Non-pigmented ciliary epithelial cell (primary cell): ENCODE results near the gene GSTO2.

Source experiments
- DNase-seq: peaks from one replicate; pipeline ENCODE4 v3.0.0-alpha.2; 2010; ENCODE audit warnings: low read depth

The GSTO2 gene

DNA sequence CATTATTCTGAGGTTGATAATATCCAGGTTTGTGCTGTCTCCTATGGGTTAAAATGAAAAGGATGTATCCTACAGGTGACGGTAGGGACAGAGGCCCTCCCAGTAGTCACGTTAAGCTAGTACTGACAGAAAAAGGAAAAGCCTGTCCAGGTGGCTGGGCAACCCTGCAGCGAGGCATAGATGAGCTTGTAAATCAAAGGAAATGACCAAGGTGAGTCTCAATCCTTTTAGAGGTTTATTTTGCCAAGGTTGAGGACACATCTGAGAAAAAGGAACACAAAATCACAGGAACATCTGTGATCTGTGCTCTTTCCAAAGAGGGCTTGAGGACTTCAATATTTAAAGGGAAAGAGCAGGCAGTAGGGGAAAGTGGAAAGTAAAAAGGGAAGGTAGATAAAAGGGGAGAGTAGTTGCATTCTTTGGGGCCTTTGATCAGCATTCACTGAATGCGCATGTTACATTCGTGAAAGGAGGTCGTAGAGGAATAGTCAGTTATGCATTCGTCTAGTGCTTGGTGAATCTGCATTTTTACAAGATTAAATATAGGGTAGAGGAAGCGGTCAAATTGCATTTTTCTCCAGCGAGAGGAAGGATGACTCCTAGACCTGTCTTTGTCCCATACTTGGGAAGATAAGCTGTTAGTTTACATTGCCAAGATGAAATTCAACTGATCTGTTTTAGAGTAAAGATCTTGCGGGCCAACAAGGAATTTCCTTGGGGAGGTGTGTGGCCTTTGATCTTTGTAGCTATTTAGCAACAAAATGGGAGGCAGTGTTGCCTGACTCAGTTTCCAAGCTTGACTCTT lies 15.2 kb upstream of the GSTO2 start:
- no peak for DNase-seq

DNA sequence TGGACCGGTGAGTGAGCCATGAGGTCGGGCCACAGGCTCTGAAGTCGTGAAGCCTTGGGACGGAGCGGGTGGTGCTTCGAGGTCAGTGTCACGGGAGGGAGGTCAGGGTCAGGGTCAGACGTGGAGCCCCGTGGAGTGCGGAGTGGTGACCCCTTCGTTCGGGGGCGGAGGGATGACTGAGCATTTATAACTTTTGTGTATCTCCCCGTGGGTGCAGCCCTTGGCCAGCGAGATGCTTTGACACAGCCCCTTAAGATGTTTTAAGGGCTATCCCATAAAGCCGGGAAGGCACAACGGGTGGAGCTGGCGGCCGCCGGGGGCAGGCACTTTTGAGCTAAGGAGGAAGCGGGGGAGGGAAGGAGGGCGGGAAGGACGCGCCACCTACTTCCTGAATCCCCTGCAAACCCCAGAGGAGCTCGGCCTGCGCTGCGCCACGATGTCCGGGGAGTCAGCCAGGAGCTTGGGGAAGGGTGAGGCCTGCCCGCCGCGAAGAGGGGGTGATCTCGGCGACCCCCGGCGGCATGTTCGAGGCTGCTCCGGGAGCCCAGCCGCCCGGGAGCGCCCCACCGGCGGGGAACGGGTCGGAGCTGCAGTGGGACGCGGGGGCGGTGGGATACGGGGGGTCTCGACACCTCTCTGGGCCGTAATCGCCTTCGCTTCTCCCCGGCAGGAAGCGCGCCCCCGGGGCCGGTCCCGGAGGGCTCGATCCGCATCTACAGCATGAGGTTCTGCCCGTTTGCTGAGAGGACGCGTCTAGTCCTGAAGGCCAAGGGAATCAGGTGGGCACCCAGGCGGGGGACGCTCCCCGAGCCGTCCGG lies 14.3 kb upstream of the GSTO2 start, which contains the start of gene GSTO1:
TSS of gene GSTO1 (plus strand) at position 400 of the 818 bp plus-strand sequence. CDS start at position 437, 37 bp downstream.
- DNase-seq: no peak

DNA sequence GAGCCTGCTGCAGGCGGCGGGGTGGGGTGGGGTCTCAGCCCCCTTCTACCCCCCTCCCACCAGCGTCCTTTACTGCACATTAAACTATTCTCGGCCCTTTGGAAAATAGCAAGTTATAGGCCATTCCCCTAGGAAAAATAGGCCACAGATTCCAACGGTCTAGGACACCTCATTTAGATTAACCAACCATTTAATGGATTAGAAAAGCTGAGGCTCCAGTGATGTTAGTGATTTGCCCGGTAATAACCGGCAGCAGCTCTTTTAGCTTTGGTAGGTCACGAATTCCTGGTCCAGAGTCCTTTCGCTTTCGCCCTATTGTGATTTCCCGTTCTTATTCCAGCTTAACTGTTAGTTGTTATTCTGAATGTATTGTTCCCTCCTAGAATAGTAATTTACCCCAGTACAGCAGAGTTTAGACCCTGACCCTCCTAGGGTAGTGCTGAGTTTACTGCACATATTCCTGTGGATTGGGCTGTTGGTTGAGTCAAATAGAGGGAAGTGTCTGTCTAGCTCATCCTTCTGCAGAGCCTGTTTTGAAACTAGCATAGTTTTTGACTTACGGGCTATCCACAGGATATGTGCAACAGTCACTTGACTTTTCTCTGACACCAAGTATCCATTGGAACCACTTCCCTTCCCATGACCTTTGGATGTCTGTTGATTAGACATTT lies 13.5 kb upstream of the GSTO2 start:
- DNase-seq: peak; percentile 47

DNA sequence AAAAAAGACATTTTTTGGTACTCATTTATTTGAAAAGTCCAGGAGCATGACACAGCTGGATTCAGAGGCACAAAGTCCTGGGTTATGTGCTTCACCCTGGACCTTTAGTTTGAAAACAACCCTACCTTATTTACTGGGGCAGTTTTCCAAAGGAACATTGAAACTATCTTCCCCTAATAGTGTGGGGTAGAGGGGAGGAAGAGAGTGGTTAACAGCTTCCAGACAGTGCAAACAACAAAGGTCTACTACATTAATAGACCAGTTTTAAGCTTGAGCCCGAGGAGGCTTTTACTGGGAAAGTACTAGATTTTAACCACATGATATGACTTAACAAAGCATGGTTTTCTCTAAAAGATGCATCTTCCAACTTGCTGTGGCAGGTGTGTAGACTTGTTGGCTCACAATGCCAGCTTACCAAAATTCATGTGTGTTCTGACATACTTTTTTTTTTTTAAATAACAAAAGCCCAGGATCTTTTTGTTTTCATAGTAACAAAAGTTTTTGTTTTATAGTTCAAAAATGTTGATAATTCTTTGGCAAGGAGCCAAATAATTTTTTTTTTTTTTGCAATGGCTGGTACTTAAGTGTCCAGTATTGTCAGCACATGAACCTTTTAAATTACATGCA lies 12.5 kb upstream of the GSTO2 start:
- DNase-seq: no peak

DNA sequence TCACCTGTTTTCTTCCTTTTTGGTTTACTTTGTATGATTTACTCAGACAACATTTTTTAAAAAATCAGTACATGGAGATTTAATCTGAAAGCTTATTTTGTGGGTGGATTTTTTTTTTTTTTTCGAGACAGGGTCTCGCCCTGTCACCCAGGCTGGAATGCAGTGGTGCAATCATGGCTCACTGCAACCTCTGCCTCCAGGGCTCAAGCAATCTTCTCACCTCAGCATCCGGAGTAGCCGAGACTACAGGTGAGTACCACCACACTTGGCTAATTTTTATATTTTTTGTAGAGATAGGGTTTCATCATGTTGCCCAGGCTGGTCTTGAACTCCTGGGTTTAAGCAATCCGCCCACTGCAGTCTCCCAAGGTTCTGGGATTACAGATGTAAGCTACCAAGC lies 11.7 kb upstream of the GSTO2 start:
- DNase-seq: no peak

DNA sequence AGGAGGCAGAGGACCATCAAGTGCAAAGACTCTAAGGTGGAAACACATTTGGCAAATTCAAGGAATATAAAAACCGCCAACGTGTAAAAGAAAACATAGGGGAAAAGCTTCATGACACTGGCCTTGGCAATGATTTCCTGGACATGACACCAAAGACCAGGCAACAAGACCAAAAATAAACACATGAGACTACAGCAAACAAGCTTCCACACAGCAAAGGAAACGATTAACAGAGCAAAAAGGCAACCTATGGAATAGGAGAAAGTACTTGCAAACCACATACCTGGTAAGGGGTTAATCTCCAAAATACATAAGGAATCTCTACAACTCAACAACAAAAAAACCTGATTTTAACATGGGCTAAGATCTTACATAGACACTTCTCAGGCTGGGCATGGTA lies 10.8 kb upstream of the GSTO2 start:
- no peak for DNase-seq

DNA sequence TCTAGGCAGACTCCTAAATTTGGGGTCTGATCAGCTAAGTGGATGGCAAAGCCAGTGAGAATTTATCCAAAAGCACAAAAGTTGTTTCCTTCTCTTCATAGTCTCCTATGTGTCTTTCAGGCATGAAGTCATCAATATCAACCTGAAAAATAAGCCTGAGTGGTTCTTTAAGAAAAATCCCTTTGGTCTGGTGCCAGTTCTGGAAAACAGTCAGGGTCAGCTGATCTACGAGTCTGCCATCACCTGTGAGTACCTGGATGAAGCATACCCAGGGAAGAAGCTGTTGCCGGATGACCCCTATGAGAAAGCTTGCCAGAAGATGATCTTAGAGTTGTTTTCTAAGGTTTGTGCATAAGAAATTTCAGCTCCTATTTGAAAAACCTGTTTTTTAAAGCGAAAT lies 9.5 kb upstream of the GSTO2 start:
- DNase-seq: no peak

DNA sequence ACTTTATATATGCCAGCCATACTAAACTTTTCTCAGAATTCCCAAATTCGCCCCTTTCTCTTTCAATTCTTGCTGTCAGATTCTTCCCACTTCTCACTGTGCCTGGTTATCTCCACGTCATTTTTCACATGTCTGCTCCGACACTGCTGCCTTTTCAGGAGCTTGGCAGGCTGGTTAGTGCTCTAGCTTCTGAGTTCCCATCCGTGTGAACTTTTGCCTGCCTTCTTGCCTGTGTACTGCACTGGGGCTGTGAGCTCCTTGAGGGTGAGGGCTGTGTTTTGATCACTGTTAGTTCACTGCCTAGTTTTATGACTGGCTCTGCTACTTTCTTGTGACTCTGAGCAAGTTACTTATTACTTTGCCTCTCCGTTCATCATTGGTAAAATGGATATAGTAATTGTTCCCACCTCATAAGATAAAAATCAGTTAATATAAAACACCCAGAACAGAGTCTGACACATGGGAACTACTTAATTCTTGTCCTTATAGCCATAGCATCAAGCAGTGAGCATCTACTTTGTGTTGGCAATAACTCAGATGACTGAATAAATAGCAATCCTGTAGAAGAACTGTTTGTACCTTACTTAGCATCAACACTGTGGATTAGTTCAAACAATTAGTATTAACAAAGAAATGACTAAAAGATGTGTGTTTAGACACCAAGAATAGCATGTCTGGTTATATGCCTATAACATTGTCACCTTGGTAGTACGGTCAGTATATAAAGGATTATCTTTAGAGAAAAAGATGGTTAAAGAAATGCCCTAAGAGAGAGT lies 8.8 kb upstream of the GSTO2 start:
- DNase-seq: no peak

DNA sequence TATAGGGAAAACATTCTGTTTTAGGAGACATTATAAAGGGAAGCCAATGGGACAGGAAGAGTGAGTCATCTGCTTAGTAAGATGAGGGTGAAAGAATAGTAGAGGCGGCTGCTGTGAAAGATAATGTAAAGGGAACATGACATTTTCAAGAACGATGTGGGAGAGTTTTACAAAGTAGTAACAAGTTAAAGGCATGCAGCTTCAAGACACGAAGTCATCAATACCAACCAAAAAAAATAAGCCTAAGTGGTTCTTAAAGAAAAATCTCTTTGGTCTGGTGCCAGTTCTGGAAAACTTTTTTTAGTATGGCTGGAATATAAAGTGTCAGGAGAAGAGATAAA lies 8.2 kb upstream of the GSTO2 start:
- DNase-seq: peak; percentile 43

DNA sequence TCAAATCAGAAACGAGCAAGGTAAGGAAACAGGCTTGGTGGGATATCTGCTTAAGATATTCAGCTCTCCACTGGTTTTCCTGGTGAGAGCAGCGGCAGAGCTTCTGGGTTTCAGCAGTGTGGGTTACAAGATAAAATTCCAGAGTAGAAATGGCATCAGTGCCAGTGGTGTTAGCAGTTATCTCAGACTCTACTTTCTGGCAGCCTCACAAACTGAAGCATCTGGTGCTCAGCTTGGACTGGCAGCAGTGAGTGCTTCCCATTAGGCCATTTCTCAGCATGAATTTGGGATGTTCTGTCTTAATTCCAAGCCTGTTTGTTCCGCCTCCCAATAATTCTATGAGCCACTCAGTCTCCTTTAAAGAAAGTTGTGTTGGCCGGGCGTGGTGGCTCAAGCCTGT lies 6.9 kb upstream of the GSTO2 start:
- DNase-seq: no peak

DNA sequence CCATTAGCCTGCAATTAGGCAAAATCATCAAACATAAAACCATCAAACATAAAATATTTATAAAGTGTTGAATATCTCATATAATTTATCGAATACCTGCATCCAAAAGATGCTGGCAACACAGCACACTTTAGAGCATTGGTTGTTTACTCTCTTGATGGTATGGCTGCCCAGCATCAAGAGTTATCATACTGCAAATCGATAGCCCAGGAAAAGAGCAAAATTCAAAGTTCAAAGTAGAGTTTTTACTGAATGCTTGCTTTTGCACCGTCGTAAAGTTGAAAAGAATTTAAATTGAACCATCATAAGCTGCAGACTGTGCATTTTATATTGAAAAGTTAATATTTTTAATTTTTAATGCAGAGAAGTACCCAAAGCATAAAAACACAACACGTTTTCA lies 4.2 kb upstream of the GSTO2 start:
- no peak for DNase-seq

DNA sequence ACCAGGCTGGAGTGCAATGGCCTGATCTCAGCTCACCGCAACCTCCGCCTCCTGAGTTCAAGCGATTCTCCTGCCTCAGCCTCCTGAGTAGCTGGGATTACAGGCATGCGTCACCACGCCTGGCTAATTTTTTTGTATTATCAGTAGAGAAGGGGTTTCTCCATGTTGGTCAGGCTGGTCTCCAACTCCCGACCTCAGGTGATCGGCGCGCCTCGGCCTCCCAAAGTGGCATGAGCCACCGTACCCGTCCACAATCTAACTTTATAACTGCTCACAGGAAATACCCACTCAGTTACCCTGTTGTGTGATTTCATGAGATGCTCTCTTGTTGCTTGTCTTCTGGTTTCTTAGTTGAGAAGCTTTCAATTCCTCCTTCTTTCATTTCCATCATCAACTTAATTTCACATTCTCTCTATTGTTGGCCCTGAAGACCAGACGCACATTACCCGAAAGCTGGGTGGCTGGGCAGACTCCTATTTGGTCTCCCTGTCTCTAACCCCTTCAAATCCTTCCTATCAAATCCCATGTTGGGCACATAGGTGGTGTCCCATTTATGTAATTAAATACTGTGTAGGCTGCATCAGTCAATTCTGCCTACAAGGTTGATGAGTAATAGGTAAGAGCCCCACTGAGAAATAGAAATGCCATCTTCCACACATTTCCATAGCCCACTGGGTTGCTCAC lies 1.1 kb upstream of the GSTO2 start:
- DNase-seq: no peak

DNA sequence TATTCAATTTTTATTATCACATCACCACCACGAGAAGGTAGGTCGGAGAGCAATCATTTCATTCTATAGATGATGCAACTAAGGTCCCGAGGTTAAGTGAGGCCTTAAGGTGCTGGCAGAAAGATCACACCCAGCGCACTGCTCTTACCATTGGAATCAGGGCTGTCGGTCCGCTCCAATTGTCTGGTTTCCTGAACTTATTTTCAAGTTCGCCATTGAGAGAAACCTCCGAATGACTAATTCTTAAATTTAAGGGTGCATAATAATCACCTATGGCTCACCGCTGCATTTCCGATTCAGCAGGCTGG lies 625 bp upstream of the GSTO2 start:
- DNase-seq: no peak

DNA sequence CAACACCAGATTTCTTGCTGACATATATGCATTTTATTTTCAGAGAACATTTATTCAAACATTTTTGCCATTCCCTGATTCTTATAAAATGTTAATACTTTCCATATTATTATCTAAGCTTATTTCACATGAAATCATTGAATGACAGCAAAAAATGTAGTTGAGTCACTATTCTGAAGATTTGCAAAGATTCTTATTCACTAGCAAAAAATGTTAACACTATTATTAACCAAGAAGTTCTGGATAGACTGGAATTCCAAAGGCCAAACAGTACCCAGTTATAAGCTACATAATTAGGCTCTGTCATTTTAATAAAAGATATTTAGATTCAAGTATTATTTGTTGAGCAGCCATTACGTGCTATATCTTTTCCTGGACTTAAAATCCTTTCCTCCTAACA lies 4.3 kb downstream of the GSTO2 start:
- no peak for DNase-seq

DNA sequence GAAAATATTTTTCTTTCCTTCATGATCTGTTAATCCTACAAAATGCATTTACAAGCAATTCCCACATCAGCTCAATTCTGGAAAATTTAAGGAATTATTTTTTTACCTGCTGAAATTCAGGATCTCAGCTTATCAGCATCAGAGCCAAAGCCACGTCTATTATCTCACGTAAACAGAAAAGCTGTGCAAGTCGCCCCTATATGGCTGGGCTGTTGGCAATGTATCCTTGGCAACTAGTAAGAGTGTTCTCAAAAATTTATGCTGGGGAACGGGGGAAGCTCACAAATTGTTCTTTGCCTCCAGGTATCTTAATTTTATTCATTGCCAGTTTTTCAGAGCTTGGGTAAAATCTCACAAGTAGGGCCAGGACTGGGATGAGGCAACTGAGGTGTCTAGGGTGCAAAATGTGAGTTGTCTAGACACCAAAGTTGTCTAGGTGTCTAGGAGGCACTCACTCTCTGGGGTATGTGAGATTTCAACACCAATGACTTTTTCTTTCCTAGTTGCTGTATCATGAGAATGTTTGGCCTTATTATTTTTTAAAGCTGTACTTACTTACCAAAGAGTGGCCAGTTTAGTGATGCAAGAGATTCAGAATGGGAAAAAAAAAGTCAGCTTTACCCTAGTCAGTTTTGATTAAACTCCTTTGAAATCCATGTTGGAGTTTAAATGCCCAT lies 5.1 kb downstream of the GSTO2 start:
- no peak for DNase-seq

DNA sequence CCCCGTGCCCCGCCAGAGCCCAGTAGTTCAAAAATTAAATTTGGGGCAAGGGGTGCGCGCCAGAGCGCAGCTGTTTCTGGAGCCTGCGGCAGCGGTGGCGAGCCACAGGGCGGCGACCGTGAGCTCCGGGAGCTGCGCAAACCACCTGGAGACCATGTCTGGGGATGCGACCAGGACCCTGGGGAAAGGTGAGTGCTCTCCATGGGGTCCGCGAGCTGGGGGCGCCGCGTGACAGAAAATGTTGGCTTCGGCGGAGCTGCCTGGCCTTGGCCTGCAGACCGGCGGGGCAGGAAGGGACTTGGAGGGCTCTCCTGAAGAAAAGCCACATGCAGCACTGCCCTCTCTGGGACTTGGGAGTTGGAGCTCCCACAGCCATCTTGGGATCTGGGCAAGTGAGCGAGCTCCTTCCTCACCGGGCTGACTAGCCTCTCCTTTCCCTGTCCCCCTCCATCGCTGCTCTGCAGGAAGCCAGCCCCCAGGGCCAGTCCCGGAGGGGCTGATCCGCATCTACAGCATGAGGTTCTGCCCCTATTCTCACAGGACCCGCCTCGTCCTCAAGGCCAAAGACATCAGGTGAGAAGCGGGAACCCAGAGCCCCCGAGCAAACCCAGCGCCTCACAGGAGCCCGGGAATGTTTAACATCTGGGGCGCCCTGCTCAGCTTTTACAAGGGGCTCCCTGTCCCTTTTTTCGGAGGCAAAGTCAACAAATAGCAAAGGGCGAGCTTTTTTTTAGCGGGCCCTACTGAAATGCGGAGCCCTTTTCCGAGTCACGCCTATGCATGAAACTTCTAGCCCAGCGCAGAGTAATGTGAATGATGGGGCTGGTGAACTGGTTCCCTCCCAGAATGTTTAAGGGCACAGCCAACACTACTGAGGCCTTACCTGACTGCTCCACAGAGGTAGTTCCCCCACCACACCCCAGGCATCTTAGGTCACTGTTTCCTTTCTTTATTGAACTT lies 6.1 kb downstream of the GSTO2 start:
- no peak for DNase-seq

DNA sequence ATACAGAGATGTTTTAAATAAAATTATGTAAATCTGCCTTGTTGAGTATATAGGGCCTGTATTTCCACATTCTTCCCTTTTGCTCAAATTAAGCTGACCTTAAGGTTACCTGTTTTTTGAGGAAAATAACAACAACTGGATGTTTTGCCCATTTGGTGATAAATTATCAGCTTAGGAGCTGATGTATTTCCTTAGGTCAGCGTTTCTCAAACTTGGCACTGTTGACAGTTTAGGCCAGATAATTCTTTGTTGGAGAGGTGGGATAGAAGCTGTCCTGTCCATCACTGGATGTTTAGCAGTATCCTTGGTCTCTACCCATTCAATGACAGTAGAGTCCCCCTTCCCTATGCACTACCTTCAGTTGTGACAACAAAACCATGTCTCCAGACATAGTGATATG lies 7.2 kb downstream of the GSTO2 start:
- no peak for DNase-seq

DNA sequence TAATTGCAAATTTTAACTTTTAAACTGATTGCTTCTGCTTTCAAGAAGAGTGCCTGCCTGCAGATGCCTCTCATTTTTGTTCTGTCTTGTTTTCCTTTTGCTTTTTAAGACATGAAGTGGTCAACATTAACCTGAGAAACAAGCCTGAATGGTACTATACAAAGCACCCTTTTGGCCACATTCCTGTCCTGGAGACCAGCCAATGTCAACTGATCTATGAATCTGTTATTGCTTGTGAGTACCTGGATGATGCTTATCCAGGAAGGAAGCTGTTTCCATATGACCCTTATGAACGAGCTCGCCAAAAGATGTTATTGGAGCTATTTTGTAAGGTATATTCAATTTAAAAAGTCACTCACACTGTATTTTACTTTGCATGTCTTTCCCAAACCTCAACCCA lies 8.8 kb downstream of the GSTO2 start:
- DNase-seq: no peak

DNA sequence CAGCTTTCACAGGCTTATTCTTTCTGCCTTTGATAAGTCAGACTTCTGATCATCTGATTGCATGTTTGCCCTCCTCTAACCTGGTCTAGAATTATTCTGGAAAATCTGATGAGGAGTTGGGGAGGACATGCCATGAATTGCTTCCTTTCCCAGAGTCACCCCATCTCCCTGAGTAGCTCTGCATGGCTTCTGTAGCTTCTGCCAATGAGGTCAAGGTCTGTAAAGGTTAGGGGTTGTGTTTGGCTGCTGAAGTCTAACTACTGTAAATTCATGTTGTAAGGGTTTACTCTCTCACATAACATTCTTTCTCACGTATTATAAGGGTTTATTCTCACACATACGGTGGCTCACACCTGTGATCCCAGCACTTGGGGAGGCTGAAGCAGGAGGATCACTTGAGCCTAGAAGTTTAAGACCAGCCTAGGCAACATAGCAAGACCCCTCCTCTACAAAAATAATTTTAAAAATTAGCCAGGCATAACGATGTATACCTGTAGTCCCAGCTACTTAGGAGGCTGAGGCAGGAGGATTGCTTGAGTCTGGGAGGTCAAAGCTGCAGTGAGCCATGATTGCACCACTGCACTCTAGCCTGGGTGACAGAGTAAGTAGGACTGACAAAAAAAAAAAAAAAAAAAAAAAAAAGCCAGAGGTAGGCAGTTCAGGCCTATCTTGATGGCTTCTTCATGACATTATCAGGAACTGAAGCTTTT lies 10.7 kb downstream of the GSTO2 start:
- no peak for DNase-seq
